Suprapubic skin (tissue), 4 donors: Measurements from ENCODE around the gene CSTPP1.

Experiments
- POLR2A ChIP-seq, 2 donors: fragments of 450-650 bp; IDR thresholded peaks; one replicate each; pipeline ENCODE4 v1.6.1; 2017; ENCODE audit warnings: antibody characterized with exemption in 2 of 2, mild to moderate bottlenecking in 2 of 2, moderate library complexity in 2 of 2
- POLR2AphosphoS5 ChIP-seq, 3 donors: sonication (generic); formaldehyde crosslinking; IDR thresholded peaks; one replicate each; pipeline ENCODE4 v1.6.1; 2017; ENCODE audit warnings: antibody characterized with exemption in 3 of 3
- TF ChIP-seq, protein P1 (sequence below), 2 donors: fragments of 200-600 bp in 1 of 2; fragments of 450-650 bp in 1 of 2; sonication (generic) in 1 of 2; IDR thresholded peaks; one replicate each; pipeline ENCODE4 v1.5.1; 2016 to 2019; ENCODE audit warnings: antibody characterized with exemption in 2 of 2, mild to moderate bottlenecking in 1 of 2, moderate library complexity in 1 of 2

DNA sequence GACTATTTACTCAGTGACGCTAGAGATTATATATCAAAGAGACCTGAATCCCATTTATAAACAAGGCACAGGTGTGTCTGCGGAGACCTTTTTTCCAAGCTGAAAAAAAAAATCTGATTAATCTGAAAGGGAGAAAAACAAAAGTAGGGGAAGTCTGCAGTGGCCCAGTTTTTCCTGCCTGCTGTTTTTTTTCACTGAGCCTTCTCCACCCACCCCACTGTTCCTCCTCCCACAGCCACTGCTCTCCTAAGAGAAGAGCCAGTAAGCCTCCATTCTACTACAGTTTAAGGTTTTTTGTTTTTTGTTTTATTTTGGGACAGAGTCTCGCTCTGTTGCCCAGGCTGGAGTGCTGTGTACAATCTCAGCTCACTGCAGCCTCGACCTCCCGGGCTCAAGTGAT is 221.7 kb downstream of the CSTPP1 start:
- TF ChIP-seq, protein P1, sequence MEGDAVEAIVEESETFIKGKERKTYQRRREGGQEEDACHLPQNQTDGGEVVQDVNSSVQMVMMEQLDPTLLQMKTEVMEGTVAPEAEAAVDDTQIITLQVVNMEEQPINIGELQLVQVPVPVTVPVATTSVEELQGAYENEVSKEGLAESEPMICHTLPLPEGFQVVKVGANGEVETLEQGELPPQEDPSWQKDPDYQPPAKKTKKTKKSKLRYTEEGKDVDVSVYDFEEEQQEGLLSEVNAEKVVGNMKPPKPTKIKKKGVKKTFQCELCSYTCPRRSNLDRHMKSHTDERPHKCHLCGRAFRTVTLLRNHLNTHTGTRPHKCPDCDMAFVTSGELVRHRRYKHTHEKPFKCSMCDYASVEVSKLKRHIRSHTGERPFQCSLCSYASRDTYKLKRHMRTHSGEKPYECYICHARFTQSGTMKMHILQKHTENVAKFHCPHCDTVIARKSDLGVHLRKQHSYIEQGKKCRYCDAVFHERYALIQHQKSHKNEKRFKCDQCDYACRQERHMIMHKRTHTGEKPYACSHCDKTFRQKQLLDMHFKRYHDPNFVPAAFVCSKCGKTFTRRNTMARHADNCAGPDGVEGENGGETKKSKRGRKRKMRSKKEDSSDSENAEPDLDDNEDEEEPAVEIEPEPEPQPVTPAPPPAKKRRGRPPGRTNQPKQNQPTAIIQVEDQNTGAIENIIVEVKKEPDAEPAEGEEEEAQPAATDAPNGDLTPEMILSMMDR (IDR thresholded peaks at IDR 0.05) = no peak
- TF ChIP-seq POLR2A (IDR thresholded peaks at IDR 0.05) (no peak), POLR2AphosphoS5 (IDR thresholded peaks at IDR 0.05) (no peak)
